GM12801 (cell line): ENCODE measurements around the gene EFCAB6.

Source experiments
- CTCF ChIP-seq: IDR thresholded peaks from one replicate; pipeline ENCODE4 v1.5.1; 2011; ENCODE audit warnings: control low read depth; ENCODE audit not compliant: insufficient read length; ENCODE audit errors: extremely low read depth

Gene EFCAB6

DNA sequence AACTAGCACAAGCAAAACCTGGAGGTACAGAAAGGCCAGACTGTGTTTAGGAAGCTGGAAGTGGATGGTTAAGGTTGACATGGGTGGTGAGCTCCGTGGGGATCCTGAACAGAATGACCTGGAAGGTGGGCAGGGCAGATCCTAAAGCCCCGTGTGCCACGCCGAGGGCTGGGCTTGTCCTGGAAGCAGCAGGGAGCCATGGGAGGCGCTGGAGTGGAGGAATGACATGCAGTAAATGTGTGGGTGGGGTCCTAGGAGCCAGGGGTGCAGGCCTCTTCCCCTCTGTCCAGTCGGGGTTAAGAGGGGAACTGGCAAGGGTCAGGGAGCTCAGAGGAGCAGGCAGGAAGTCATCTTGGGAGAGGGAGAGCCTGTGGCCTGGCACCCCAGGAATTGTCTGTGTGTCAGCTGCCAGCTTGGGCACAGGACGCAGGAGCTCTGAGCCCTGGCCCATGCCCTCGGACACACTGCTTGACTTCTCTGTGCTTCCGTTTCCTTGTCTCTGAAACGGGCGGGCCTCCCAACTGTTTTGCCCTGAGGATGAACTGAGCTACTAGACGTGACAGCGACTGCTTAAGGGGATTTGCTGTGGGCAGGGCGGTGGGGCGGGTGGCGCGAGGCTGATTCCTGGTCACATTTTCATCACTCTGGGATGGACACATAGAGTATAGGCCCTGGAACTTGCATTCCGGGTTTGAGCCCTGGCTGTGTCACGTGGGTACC lies 324.6 kb downstream of the EFCAB6 start:
- no peak for TF ChIP-seq CTCF

DNA sequence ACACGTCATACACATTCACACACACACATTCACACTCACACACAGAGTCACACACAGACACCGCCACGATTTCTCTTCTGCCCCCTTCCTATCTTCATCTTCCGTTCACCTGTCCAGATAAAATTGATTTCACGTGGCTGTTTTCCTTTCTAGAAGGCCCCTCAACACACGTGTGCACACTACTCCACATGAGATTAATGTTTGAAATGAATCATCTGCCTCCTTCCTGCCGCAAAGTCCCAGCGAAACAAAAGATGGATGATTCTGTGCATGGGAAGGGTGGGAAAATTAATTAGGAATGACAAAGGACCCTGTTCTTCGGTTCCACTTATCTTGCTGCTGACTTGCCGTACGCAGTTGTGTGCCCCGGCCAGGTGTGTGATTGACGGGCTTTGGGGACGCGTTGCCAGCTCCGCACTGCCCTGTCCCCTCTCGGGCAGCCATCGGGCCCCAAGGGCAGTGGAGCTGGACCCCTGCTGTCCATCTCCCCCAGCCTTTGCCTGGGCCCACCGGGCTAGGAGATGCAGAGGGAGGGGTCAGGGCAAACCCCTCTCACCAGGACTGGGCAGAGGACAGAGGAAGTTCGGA lies 326.5 kb downstream of the EFCAB6 start:
- no peak for TF ChIP-seq CTCF

- TF ChIP-seq CTCF: no peak
Observed at GRCh38 chr22:43484227-43484626, 327.9 kb downstream of the EFCAB6 start.

DNA sequence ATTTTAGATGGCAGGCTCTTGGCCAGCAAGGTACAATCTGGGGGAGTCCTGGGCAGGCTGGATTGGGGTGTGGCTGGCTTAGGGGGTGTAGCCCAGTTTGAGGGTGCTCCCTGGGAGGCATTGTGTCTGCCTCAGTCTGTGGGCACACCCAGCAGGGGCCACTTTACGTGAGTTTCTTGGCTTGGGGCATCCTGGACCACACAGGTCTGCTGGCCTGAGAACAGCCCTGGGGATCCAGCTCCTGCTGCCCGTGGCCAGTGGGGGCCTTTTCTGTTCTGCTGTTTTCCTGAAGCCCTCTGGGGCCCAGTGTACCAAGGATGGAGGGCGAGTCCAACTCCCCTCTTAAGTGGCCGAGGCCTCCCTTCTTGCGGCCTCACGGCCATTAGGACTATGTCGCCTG lies 328.4 kb downstream of the EFCAB6 start:
- TF ChIP-seq CTCF: no peak

DNA sequence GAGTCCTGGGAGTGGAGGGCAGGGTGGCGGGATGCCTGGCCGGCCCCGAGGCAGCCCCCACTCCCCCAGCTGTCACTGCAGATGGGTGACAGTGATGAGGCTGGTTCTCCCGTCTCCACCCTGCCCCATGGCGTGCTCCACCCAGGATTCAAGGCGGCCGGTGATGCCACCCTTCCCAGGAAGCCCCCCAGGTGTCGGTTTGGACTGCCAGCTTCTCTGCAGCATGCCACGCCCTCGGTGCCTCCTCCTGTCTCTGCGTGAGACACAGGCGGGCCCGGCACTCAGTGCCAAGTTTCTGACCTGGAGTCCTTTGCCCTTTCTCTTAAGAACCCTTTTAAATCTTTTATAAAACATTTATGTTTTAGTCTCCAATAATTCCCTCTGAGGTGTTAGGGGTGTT lies 328.8 kb downstream of the EFCAB6 start:
- TF ChIP-seq CTCF: no peak

DNA sequence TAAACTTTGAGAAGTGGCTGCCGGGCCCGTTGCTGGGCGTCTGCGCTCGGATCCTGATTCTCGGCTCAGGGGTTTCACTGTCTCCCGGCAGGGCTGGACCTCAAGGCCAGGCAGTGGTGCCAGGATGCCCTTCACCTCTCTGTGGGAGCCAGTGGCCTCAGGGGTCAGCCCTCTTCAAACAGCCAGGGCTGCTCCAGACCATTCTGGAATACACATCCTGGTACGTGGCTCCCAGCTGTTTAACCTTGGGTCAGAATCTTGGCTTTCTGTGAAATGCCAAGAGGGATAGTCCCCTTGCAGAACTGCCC lies 329.8 kb downstream of the EFCAB6 start:
- no peak for TF ChIP-seq CTCF

GRCh38 chr22:43481568-43482317 lies 330.4 kb downstream of the EFCAB6 start:
- no peak for TF ChIP-seq CTCF
